Hepatocyte (in vitro differentiated cells): ENCODE data around the gene ADGRG4. TPM values are rescaled to one million over a fixed set of nuclear protein-coding genes. Genes with fewer than 3 reads are reported as not detected.

Source experiments
- DNase-seq: peaks from one replicate; pipeline ENCODE4 v3.0.0-alpha.2; 2016; ENCODE audit warnings: low spot score
- H2AFZ ChIP-seq: fragments of 200-600 bp; sonication (generic); 2 replicates; pipeline ENCODE4 v1.6.0; 2016; ENCODE audit warnings: antibody characterized with exemption, mild to moderate bottlenecking
- H3K27ac ChIP-seq: fragments of 200-600 bp; sonication (generic); 2 replicates; pipeline ENCODE4 v1.5.1; 2016; ENCODE audit warnings: mild to moderate bottlenecking
- H3K27me3 ChIP-seq: fragments of 200-600 bp; sonication (generic); 2 replicates; pipeline ENCODE4 v1.6.1; 2016
- H3K36me3 ChIP-seq: fragments of 200-600 bp; sonication (generic); replicated peaks from 2 replicates; pipeline ENCODE4 v1.5.1; 2016; ENCODE audit warnings: low read depth; ENCODE audit not compliant: insufficient read depth
- H3K4me1 ChIP-seq: fragments of 200-600 bp; sonication (generic); 2 replicates; pipeline ENCODE4 v1.5.1; 2016; ENCODE audit warnings: mild to moderate bottlenecking, moderate library complexity; ENCODE audit not compliant: insufficient read depth
- H3K4me2 ChIP-seq: fragments of 200-600 bp; sonication (generic); 2 replicates; pipeline ENCODE4 v1.6.0; 2016
- H3K4me3 ChIP-seq: fragments of 200-600 bp; sonication (generic); 2 replicates; pipeline ENCODE4 v1.5.1; 2016; ENCODE audit warnings: mild to moderate bottlenecking
- H3K79me2 ChIP-seq: fragments of 200-600 bp; sonication (generic); 2 replicates; pipeline ENCODE4 v1.6.0; 2017; ENCODE audit warnings: mild to moderate bottlenecking
- H3K9me2 ChIP-seq: fragments of 200-600 bp; sonication (generic); replicated peaks from 2 replicates; pipeline ENCODE4 v1.6.0; 2017; ENCODE audit warnings: mild to moderate bottlenecking; ENCODE audit not compliant: insufficient read depth
- H3K9me3 ChIP-seq: fragments of 200-600 bp; sonication (generic); 2 replicates; pipeline ENCODE4 v1.5.1; 2016; ENCODE audit warnings: low read depth, mild to moderate bottlenecking
- H4K20me1 ChIP-seq: fragments of 200-600 bp; sonication (generic); 2 replicates; pipeline ENCODE4 v1.6.0; 2016; ENCODE audit warnings: mild to moderate bottlenecking; ENCODE audit not compliant: insufficient read depth, poor library complexity, severe bottlenecking
- CTCF ChIP-seq: fragments of 200-600 bp; sonication (generic); IDR thresholded peaks from 2 replicates; pipeline ENCODE4 v1.5.1; 2016; ENCODE audit warnings: antibody characterized with exemption, mild to moderate bottlenecking; ENCODE audit not compliant: poor library complexity
- EZH2 ChIP-seq: fragments of 200-600 bp; sonication (generic); IDR thresholded peaks from 2 replicates; pipeline ENCODE4 v1.6.1; 2016; ENCODE audit warnings: antibody characterized with exemption, mild to moderate bottlenecking, borderline replicate concordance
- EZH2phosphoT487 ChIP-seq: fragments of 200-600 bp; sonication (generic); IDR thresholded peaks from one replicate; pipeline ENCODE4 v1.6.1; 2018; ENCODE audit warnings: antibody characterized with exemption, mild to moderate bottlenecking, low read depth, moderate library complexity; ENCODE audit not compliant: unreplicated experiment, severe bottlenecking
- WGBS: methylation state at CpG from one replicate; pipeline ENCODE4 v1.1.6; 2016; ENCODE audit warnings: low lambda C conversion rate; ENCODE audit errors: missing lambda C conversion rate; 5-methylcytosine and 5-hydroxymethylcytosine counted together
- polyA plus RNA-seq: library from polyadenylated mRNA; unstranded; fragments of >200 nt; fragmentation: Nextera tagmentation; extraction: Ambion mirVana; gene quantifications from 2 replicates; pipeline ENCODE4 v1.2.1, GENCODE V29; 2016
- total RNA-seq: library from RNA; depleted of rRNA; stranded (reverse); fragments of >200 nt; gene quantifications from 2 replicates; pipeline ENCODE4 v1.2.3, GENCODE V29; 2014

Gene ADGRG4
- total and polyA plus RNA-seq, 2 experiments from 2014 or later = 0.27 TPM; not detected in 1

- Histone ChIP-seq H3K79me2 (no peaks in the 10 kb centered on the region), H3K27ac (no peak overlapping the region), H3K9me2 (no peaks in the 10 kb centered on the region), H3K4me2 (no peak overlapping the region), H3K4me1 (no peaks in the 10 kb centered on the region), H3K9me3 (no peaks in the 10 kb centered on the region), H3K36me3 (no peaks in the 10 kb centered on the region), H4K20me1 (no peaks in the 10 kb centered on the region), H2AFZ (no peak overlapping the region), H3K4me3 (no peak overlapping the region), H3K27me3 (no peaks in the 10 kb centered on the region)
- 79% methylated on average over 5 of the region's 5 CpGs for WGBS
- DNase-seq = no peak
- TF ChIP-seq EZH2phosphoT487 = no peak
- no peak for TF ChIP-seq CTCF
- TF ChIP-seq EZH2 = no peak
Observed at GRCh38 chrX:136376713-136377112, 76.0 kb downstream of the ADGRG4 start.

GRCh38 chrX:136380010-136380769, 79.4 kb downstream of the ADGRG4 start:
- Histone ChIP-seq H3K9me2 (no peaks in the 10 kb centered on the region), H3K27me3 (no peaks in the 10 kb centered on the region), H3K4me3 (no peak overlapping the region), H3K79me2 (no peaks in the 10 kb centered on the region), H3K9me3 (no peaks in the 10 kb centered on the region), H3K4me1 (no peaks in the 10 kb centered on the region), H2AFZ (no peak overlapping the region), H3K27ac (no peak overlapping the region), H4K20me1 (no peaks in the 10 kb centered on the region), H3K4me2 (no peak overlapping the region), H3K36me3 (no peaks in the 10 kb centered on the region)
- WGBS = 80% methylated on average over 1 of the region's 1 CpG
- TF ChIP-seq EZH2 (no peak), EZH2phosphoT487 (no peak), CTCF (no peak)
- DNase-seq = no peak

GRCh38 chrX:136386173-136386572, 85.4 kb downstream of the ADGRG4 start:
- no peaks in the 10 kb centered on the region for H4K20me1 ChIP-seq
- WGBS = 38% methylated on average over 1 of the region's 1 CpG

More at GRCh38 chrX:136386173-136386572, 85.4 kb downstream of the ADGRG4 start:
- TF ChIP-seq CTCF (no peak), EZH2 (no peak), EZH2phosphoT487 (no peak)
- Histone ChIP-seq H3K4me2 (no peak overlapping the region), H3K9me3 (no peaks in the 10 kb centered on the region), H3K4me3 (no peak overlapping the region), H3K79me2 (no peaks in the 10 kb centered on the region), H3K4me1 (no peaks in the 10 kb centered on the region), H3K27ac (no peak overlapping the region), H2AFZ (no peak overlapping the region), H3K27me3 (no peaks in the 10 kb centered on the region), H3K36me3 (no peaks in the 10 kb centered on the region), H3K9me2 (no peaks in the 10 kb centered on the region)
- DNase-seq = no peak
